ENCODE measurements around the gene GRB2.

Gene GRB2

GRCh38 chr17:75271955-75272847 is 133.3 kb downstream of the GRB2 start:
- DNase-seq, result no peak

GRCh38 chr17:75271233-75271954 is 134.1 kb downstream of the GRB2 start:
- peak; percentile 52 for DNase-seq

- no peak for DNase-seq
These were observed 134.6 kb downstream of the GRB2 start, which contains the start of gene MIF4GD for GRCh38 chr17:75270966-75271232. Gene MIF4GD, minus strand, starts transcription at chr17:75271231. Its CDS starts 1,036 bp downstream, at chr17:75270195.

GRCh38 chr17:75270218-75270965 is 135.1 kb downstream of the GRB2 start:
- peak; percentile 48 for DNase-seq

GRCh38 chr17:75269844-75270217 is 135.6 kb downstream of the GRB2 start:
- no peak for DNase-seq

Measured in kidney glomerular epithelial cell (primary cell).